Glomerular endothelial cell (primary cell): ENCODE measurements around the gene CHTF18. TPM values are rescaled to one million over a fixed set of nuclear protein-coding genes. Genes with fewer than 3 reads are reported as not detected.
"Not testable (repeated sequence)": the region's sequence is repeated elsewhere in the genome, so short reads cannot be mapped to it uniquely, and the experiment has no call there.

ENCODE experiments used
- DNase-seq: peaks from one replicate; pipeline ENCODE4 v3.0.0-alpha.2; 2011; ENCODE audit warnings: low read depth, low spot score; ENCODE audit errors: extremely low read depth
- total RNA-seq: library from RNA; depleted of rRNA; stranded (reverse); fragments of >200 nt; gene quantifications from 2 replicates; pipeline ENCODE4 v1.2.3, GENCODE V29; 2015

CHTF18 gene
- total RNA-seq, 1 donor from 2014 or later = 24.3 TPM

- no peak for DNase-seq
Measured at GRCh38 chr16:802914-803753, 14.7 kb downstream of the CHTF18 start.

GRCh38 chr16:803754-804080 is 15.3 kb downstream of the CHTF18 start:
- no peak for DNase-seq

GRCh38 chr16:804193-805048 is 16.0 kb downstream of the CHTF18 start:
- DNase-seq = no peak

GRCh38 chr16:805474-805873 is 17.1 kb downstream of the CHTF18 start:
- DNase-seq = no peak

GRCh38 chr16:807347-808084 is 19.1 kb downstream of the CHTF18 start:
- DNase-seq = peak; percentile 18

GRCh38 chr16:808085-808386 is 19.6 kb downstream of the CHTF18 start:
- no peak for DNase-seq

GRCh38 chr16:813204-813915 is 24.9 kb downstream of the CHTF18 start:
- DNase-seq = no peak

GRCh38 chr16:813916-814412 is 25.5 kb downstream of the CHTF18 start:
- DNase-seq = no peak

- DNase-seq = no peak
Measured at GRCh38 chr16:814974-815373, 26.6 kb downstream of the CHTF18 start.

- DNase-seq = no peak
Measured at GRCh38 chr16:815861-816260, 27.4 kb downstream of the CHTF18 start.

- DNase-seq = no peak
Measured at GRCh38 chr16:817001-817906, 28.8 kb downstream of the CHTF18 start.

- DNase-seq = no peak
Measured at GRCh38 chr16:818132-818531, 29.7 kb downstream of the CHTF18 start.

- DNase-seq = no peak
Measured at GRCh38 chr16:818592-818991, 30.2 kb downstream of the CHTF18 start.

GRCh38 chr16:819336-820043 is 31.1 kb downstream of the CHTF18 start:
- no peak for DNase-seq

- DNase-seq = not testable (repeated sequence)
Measured at GRCh38 chr16:820044-820408, 31.6 kb downstream of the CHTF18 start.

- no peak for DNase-seq
Measured at GRCh38 chr16:820748-821147, 32.3 kb downstream of the CHTF18 start.

- no peak for DNase-seq
Measured at GRCh38 chr16:821751-822150, 33.3 kb downstream of the CHTF18 start.

GRCh38 chr16:822174-822908 is 33.9 kb downstream of the CHTF18 start:
- no peak for DNase-seq
